Liver (tissue), 9 donors: ENCODE data around the gene SLC10A3. TPM values are rescaled to one million over a fixed set of nuclear protein-coding genes. Genes with fewer than 3 reads are reported as not detected.

Experiments
- DNase-seq: peaks from one replicate; pipeline ENCODE4 v3.0.0-alpha.2; 2017; ENCODE audit warnings: low spot score
- H3K27ac ChIP-seq, 2 donors: one replicate each; pipeline ENCODE4 v1.7.0; 2013; ENCODE audit warnings: inconsistent platforms in 2 of 2, low read length in 2 of 2, control low read depth in 1 of 2, low read depth in 1 of 2, mild to moderate bottlenecking in 1 of 2
- H3K27me3 ChIP-seq, 4 donors: one replicate each; pipeline versions ENCODE4 v1.6.1 to v1.7.0; 2013; ENCODE audit warnings: low read length in 3 of 4, inconsistent platforms in 1 of 4, mild to moderate bottlenecking in 1 of 4, moderate library complexity in 1 of 4; ENCODE audit not compliant: control insufficient read depth in 4 of 4, insufficient read depth in 4 of 4
- H3K36me3 ChIP-seq, 4 donors: one replicate each; pipeline versions ENCODE4 v1.6.1 to v1.7.0; 2013; ENCODE audit warnings: low read length in 3 of 4, mild to moderate bottlenecking in 3 of 4, low read depth in 1 of 4, moderate library complexity in 1 of 4; ENCODE audit not compliant: control insufficient read depth in 4 of 4, insufficient read depth in 3 of 4
- H3K4me1 ChIP-seq, 4 donors: one replicate each; pipeline versions ENCODE4 v1.6.1 to v1.7.0; 2013; ENCODE audit warnings: low read length in 3 of 4, mild to moderate bottlenecking in 3 of 4, moderate library complexity in 1 of 4; ENCODE audit not compliant: control insufficient read depth in 4 of 4, insufficient read depth in 4 of 4
- H3K4me3 ChIP-seq, 3 donors: one replicate each; pipeline versions ENCODE4 v1.6.1 to v1.7.0; 2013; ENCODE audit warnings: low read length in 3 of 3, control low read depth in 1 of 3, low read depth in 1 of 3, mild to moderate bottlenecking in 1 of 3
- H3K9ac ChIP-seq, 2 donors: one replicate each; pipeline ENCODE4 v1.7.0; 2013; ENCODE audit warnings: low read length in 2 of 2, mild to moderate bottlenecking in 2 of 2, moderate library complexity in 2 of 2, control low read depth in 1 of 2, low read depth in 1 of 2
- H3K9me3 ChIP-seq, 4 donors: one replicate each; pipeline versions ENCODE4 v1.6.1 to v1.7.0; 2013; ENCODE audit warnings: low read length in 3 of 4; ENCODE audit not compliant: control insufficient read depth in 4 of 4
- FOXA1 ChIP-seq: IDR thresholded peaks from 2 replicates; pipeline ENCODE4 v1.6.1; 2016; ENCODE audit warnings: antibody characterized with exemption
- FOXA2 ChIP-seq: IDR thresholded peaks from 2 replicates; pipeline ENCODE4 v1.6.1; 2016; ENCODE audit warnings: antibody characterized with exemption
- HNF4A ChIP-seq, 2 donors: conservative IDR thresholded peaks; 2 replicates each; pipeline ENCODE4 v1.6.1; 2016; ENCODE audit warnings: antibody characterized with exemption in 2 of 2, mild to moderate bottlenecking in 2 of 2
- HNF4G ChIP-seq: IDR thresholded peaks from 2 replicates; pipeline ENCODE4 v1.6.1; 2016; ENCODE audit warnings: antibody characterized with exemption
- NR2F2 ChIP-seq: IDR thresholded peaks from 2 replicates; pipeline ENCODE4 v1.6.1; 2016; ENCODE audit warnings: antibody characterized with exemption
- RXRA ChIP-seq, 2 donors: IDR thresholded peaks; 2 replicates each; pipeline ENCODE4 v1.6.1; 2017 to 2018; ENCODE audit warnings: antibody characterized with exemption in 2 of 2, mild to moderate bottlenecking in 1 of 2
- SP1 ChIP-seq: IDR thresholded peaks from 2 replicates; pipeline ENCODE4 v1.6.1; 2018; ENCODE audit warnings: antibody characterized with exemption, mild to moderate bottlenecking
- YY1 ChIP-seq: IDR thresholded peaks from 2 replicates; pipeline ENCODE4 v1.6.1; 2016; ENCODE audit warnings: antibody characterized with exemption, mild to moderate bottlenecking
- WGBS: extraction: QIAGEN DNeasy Blood & Tissue Kit; methylation state at CpG from one replicate; pipeline ENCODE4 v1.1.7; 2013; 5-methylcytosine and 5-hydroxymethylcytosine counted together
- polyA plus RNA-seq, 2 donors: library from polyadenylated mRNA; stranded (reverse) in 1 of 2; unstranded in 1 of 2; fragments of 200-250 nt in 1 of 2; fragments of >200 nt in 1 of 2; fragmentation: Nextera tagmentation in 1 of 2; extraction: Ambion mirVana in 1 of 2; gene quantifications; one replicate each; pipeline versions ENCODE4 v1.2.1 to v1.2.3, GENCODE V29; 2013 to 2015
- total RNA-seq, 2 donors: library from RNA; depleted of rRNA; stranded (reverse); fragments of >200 nt; gene quantifications; one replicate each; pipeline ENCODE4 v1.2.3, GENCODE V29; 2014
- TF ChIP-seq, protein P1 (sequence below): fragments of 150-350 bp; IDR thresholded peaks from 2 replicates; pipeline ENCODE4 v1.5.1; 2017; ENCODE audit warnings: improper control_type of control experiment, low read depth, low read length; ENCODE audit not compliant: missing input control
- TF ChIP-seq, protein P2 (sequence below): IDR thresholded peaks from 2 replicates; pipeline ENCODE4 v1.6.1; 2016; ENCODE audit warnings: antibody characterized with exemption, mild to moderate bottlenecking
- donor health status: healthy.
- donor health status: healthy.
- donor health status: healthy.
- donor health status: healthy.
- donor health status: healthy.

SLC10A3 gene
- total and polyA plus RNA-seq, 4 donors = 3.2 to 5.6 (median 4.5) TPM

GRCh38 chrX:154517101-154517781, 26.8 kb upstream of the SLC10A3 start:
- H3K4me1 ChIP-seq = peaks cover 4 to 32% (median 15%) of the 10 kb centered on the region in 4 donors
- DNase-seq = no peak
- WGBS = 35% methylated on average over 25 of the region's 25 CpGs
- peak; percentile 75 for TF ChIP-seq SP1
- TF ChIP-seq FOXA1 = no peak
- TF ChIP-seq RXRA (IDR thresholded peaks at IDR 0.05) = no peak
- peak; percentile 11 for TF ChIP-seq YY1
- peak; percentile 55 to 65 for TF ChIP-seq HNF4A (conservative IDR thresholded peaks at IDR 0.05)
- no peak for TF ChIP-seq HNF4G
- no peak for TF ChIP-seq FOXA2
- TF ChIP-seq, protein P1, sequence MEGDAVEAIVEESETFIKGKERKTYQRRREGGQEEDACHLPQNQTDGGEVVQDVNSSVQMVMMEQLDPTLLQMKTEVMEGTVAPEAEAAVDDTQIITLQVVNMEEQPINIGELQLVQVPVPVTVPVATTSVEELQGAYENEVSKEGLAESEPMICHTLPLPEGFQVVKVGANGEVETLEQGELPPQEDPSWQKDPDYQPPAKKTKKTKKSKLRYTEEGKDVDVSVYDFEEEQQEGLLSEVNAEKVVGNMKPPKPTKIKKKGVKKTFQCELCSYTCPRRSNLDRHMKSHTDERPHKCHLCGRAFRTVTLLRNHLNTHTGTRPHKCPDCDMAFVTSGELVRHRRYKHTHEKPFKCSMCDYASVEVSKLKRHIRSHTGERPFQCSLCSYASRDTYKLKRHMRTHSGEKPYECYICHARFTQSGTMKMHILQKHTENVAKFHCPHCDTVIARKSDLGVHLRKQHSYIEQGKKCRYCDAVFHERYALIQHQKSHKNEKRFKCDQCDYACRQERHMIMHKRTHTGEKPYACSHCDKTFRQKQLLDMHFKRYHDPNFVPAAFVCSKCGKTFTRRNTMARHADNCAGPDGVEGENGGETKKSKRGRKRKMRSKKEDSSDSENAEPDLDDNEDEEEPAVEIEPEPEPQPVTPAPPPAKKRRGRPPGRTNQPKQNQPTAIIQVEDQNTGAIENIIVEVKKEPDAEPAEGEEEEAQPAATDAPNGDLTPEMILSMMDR = no peak
- TF ChIP-seq, protein P2, sequence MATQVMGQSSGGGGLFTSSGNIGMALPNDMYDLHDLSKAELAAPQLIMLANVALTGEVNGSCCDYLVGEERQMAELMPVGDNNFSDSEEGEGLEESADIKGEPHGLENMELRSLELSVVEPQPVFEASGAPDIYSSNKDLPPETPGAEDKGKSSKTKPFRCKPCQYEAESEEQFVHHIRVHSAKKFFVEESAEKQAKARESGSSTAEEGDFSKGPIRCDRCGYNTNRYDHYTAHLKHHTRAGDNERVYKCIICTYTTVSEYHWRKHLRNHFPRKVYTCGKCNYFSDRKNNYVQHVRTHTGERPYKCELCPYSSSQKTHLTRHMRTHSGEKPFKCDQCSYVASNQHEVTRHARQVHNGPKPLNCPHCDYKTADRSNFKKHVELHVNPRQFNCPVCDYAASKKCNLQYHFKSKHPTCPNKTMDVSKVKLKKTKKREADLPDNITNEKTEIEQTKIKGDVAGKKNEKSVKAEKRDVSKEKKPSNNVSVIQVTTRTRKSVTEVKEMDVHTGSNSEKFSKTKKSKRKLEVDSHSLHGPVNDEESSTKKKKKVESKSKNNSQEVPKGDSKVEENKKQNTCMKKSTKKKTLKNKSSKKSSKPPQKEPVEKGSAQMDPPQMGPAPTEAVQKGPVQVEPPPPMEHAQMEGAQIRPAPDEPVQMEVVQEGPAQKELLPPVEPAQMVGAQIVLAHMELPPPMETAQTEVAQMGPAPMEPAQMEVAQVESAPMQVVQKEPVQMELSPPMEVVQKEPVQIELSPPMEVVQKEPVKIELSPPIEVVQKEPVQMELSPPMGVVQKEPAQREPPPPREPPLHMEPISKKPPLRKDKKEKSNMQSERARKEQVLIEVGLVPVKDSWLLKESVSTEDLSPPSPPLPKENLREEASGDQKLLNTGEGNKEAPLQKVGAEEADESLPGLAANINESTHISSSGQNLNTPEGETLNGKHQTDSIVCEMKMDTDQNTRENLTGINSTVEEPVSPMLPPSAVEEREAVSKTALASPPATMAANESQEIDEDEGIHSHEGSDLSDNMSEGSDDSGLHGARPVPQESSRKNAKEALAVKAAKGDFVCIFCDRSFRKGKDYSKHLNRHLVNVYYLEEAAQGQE = no peak
- H3K9me3 ChIP-seq = no peaks in the 10 kb centered on the region
- H3K9ac ChIP-seq = no peak overlapping the region
- no peaks in the 10 kb centered on the region for H3K27me3 ChIP-seq
- H3K4me3 ChIP-seq = peak overlapping the region in 1 of 3 donors; percentile 43
- H3K27ac ChIP-seq = peak overlapping the region; percentile 89 to 91
- no peaks in the 10 kb centered on the region for H3K36me3 ChIP-seq

- H3K9me3 ChIP-seq = no peaks in the 10 kb centered on the region
- TF ChIP-seq SP1 = peak; percentile 28
- TF ChIP-seq, protein P2 = peak; percentile 15
- TF ChIP-seq HNF4G = no peak
- TF ChIP-seq FOXA1 = no peak
- peak; percentile 8 for TF ChIP-seq NR2F2
- no peaks in the 10 kb centered on the region for H3K27me3 ChIP-seq
- H3K9ac ChIP-seq = peak overlapping the region; percentile 68 to 79
- peaks cover 4 to 32% (median 15%) of the 10 kb centered on the region in 4 donors for H3K4me1 ChIP-seq
- peak overlapping the region; percentile 2 to 60 (median 43) for H3K4me3 ChIP-seq
- WGBS = 4% methylated on average over 19 of the region's 19 CpGs
- no peak for DNase-seq
- H3K27ac ChIP-seq = peak overlapping the region; percentile 89 to 91
- peaks cover 0 to under 1% (median 0%) of the 10 kb centered on the region in 4 donors for H3K36me3 ChIP-seq
These were observed 26.2 kb upstream of the SLC10A3 start for GRCh38 chrX:154516656-154517100.
